NCI-H524 treated with DMSO at 0.1 percent for 48 hours (cell line): ENCODE results near the gene KLK2.
"Not testable (repeated sequence)": the region's sequence is repeated elsewhere in the genome, so short reads cannot be mapped to it uniquely, and the experiment has no call there.

ENCODE experiments used
- DNase-seq: peaks from one replicate; lab custom pipeline; 2025; lab: John Stamatoyannopoulos, UW

KLK2 gene

GRCh38 chr19:50894478-50895356 is 21.5 kb downstream of the KLK2 start:
- DNase-seq = no peak

GRCh38 chr19:50896089-50896590 is 22.9 kb downstream of the KLK2 start:
- not testable (repeated sequence) for DNase-seq

DNA sequence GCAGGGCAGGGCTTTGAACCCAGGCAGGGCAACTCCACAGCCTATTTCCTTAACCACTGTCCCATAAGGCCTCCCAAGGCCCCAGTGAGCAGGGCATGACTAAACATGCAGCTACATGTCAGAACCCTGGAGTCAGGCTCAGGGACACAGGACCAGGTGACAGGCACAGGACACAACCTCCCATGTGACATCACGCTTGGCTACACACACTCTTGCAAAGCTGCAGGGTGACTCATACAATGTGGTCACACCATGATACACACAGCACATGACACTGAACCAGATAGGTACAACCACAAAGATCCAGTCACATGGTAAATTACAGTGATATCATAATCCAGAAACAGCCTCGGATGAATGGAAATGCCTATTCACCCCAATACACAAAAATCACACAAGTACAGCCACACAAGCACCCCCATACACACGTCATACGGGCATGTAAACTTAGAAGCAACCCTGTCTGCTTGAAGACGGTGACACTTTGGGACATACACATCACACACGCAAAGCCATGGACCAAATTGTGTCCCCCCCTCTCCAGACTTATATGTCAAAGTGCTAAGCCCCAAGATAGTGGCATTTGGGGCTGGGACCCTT is 23.5 kb downstream of the KLK2 start:
- DNase-seq = no peak

DNA sequence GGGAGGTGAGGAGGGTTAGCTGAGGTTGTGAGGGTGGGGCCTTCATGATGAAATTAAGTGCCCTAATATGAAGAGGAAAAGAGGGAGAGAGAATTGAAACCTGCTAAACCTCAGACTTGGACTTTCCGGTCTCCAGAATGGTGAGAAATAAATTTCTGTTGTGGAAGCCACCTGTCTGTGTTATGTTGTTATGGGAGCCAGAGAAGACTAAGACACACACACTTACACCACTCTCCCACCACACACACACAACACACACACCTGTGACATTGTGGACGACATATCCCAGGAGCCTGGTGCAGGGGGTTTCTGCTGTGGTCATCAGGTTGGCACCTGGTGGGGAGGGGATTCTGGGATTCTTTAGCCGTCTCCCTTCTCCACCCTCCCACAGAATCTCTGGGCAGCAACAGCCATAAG is 24.0 kb downstream of the KLK2 start:
- no peak for DNase-seq

GRCh38 chr19:50897612-50898011 is 24.4 kb downstream of the KLK2 start:
- no peak for DNase-seq

GRCh38 chr19:50898018-50898417 is 24.8 kb downstream of the KLK2 start:
- no peak for DNase-seq

DNA sequence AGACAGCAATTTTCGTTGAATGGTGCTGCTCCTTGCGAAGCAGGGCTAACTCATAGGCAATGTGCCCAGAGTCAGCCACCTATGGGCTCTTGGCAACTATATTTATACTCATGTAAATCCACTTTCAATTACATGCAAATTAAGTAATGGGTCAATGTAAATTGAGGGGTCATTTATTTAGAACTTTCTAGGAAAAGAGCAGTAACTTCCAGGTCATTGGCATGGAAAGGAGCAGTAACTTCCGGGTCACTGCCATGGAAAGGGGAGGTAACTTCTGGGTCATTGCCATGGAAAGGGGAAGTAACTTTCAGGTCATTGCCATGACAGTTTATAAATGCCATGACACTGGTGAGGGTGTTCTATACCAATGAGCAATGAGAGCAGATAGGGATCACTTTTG is 26.3 kb downstream of the KLK2 start:
- no peak for DNase-seq

DNA sequence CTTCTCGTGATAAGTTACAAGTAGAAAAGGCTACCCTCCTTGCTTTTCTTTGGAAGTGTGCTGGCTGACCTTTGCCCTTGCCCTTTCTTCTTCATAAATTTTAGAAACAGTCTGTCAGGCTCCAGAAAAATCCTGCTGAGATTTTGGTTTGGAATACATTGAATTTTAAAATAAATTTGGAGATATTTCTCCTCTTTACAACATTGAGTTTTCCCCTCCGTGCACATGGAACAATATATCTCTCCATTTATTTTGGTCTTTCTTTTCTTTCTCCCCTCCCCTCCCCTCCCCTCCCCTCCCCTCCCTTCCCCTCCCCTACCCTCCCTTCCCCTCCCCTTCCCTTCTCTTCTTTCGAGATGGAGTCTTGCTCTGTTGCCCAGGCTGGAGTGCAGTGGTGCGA is 29.4 kb downstream of the KLK2 start:
- no peak for DNase-seq

- no peak for DNase-seq
Measured at GRCh38 chr19:50906217-50906616, 33.0 kb downstream of the KLK2 start.

DNA sequence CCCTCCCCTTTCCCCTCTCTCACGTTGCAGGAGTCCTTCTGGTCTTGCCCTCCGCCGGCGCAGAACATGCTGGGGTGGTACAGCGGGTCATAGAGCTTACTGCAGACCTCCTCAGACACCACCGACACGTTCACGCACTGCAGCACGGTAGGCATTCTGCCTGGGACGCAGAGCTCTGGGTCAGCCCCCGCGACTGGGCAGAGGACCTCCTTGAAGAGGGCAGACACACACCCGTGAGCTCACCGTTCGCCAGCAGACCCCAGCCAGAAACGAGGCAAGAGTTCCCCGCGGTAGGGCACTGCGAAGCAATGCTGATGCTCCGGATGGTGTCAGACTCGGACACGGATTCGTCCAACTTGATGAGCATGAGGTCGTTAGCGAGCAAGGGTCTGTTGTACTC is 35.1 kb downstream of the KLK2 start:
- DNase-seq = no peak

GRCh38 chr19:50909240-50910070 is 36.2 kb downstream of the KLK2 start:
- DNase-seq = no peak

GRCh38 chr19:50910722-50911121 is 37.5 kb downstream of the KLK2 start:
- DNase-seq = no peak

GRCh38 chr19:50911206-50912101 is 38.2 kb downstream of the KLK2 start, which contains the start of gene KLK4:
Gene KLK4 (minus strand): TSS chr19:50911395. CDS start chr19:50910738, 657 bp downstream.
- no peak for DNase-seq

DNA sequence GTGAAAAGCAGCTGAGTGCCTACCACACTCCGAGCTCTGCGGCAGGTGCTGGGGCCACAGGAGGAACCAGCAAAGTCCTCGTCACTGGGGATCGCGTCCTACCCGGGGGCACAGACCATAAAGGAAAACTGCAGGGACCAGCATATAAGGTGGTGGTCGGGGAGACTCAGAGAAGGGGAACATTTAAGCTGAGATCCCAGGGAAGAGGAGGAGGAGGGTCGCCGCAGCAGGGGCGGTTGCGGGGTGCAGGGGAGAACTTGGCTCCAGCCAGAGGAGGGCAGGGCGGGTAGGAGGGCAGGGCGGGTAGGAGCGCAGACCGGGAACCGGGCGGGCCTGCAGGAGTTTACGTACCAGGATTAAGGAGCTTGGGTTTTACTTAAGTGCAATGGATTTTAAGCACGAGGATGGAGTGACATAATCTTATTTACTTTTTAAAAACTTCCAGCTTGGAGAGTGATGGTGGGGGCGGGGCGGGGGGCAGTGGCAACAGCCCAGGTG is 38.9 kb downstream of the KLK2 start:
- no peak for DNase-seq

DNA sequence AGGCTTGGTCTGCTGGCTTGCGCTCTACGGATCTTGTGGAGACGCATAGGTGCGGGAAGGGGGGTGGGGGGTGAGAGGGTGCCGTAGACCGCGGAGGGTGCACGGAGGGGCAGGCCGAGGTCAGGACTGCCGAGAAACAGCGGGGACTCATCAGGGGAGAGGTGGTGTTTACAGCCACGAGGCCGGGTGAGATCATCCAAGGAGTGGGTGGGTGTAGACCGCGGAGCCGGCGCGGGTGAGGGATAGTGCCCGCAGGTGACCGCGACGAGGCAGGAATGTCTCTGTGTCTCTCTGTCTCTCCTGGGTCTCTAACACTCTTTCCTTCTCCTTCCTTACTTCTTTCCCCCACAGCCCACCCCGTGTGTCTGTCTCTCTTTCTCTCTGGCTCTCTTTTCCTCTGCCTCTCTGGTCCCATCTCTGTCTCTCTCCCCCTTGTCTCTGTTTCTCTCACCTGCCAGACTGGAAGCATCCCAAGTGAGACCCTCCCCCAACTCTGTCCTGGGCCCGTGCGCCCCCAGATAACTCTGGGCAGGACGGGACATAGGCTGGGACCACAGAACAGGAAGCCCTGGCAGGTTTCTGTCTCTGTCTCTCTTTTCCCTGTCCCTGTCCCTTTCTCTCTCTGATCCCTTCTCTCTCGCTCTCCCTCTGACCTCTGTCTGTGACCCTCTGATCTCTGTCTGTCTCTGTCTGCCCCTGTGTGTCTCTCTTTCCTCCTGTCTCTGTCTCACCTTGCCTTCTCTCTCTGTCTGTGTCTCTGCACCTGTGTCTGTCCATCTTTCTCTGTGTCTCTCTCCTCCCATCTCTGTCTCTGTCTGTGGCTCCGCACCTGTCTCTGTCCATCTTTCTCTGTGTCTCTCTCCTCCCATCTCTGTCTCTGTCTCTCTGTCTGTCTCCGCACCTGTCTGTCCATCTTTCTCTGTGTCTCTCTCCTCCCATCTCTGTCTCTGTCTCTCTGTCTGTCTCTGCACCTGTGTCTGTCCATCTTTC is 39.8 kb downstream of the KLK2 start:
- DNase-seq = no peak

GRCh38 chr19:50916069-50916468 is 42.8 kb downstream of the KLK2 start:
- no peak for DNase-seq

DNA sequence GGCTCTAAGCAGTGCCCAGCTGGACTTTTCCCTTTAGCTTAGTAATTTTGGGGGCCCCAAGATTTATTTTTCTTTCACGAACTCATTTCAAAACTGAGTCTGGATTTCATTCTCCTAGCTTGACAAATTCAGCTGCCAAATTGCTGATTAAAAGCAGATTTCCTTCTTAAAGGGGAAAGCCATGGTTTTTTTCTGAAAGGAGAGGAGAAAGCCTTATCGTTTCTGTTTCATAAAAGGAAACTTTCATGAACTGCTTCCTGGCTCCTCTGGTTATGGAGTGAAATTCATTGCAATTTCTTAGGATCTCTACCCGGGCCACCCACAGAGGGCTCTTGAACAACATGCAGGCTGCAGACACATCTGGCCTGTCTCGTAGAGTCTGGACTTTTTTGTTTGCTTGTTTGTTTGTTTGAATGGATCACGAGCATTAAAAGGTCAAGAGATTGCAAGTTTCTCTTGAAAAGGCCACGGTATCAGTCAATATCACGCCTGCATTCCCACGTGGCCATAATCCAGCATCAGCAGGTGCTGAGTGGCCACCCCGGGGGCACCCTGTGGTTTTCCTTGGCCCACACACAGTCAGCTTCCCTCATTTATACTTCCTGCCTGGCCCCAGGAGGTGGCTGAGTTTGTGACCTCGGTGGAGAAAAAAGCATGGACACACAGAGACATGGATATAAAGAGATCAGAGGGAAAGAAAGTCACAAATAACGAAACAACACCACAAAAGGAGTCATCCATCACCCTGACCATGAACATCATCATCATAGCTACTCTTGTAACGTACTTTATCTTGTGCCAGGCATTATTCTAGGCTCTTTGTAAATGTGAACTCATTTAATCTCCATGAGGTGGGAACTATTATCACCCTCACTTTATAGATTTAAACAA is 48.4 kb downstream of the KLK2 start:
- DNase-seq = no peak

- DNase-seq = peak; percentile 19
Measured at GRCh38 chr19:50922317-50922853, 49.1 kb downstream of the KLK2 start.

- DNase-seq = no peak
Measured at GRCh38 chr19:50924586-50924985, 51.3 kb downstream of the KLK2 start.
